A549 treated with RU486 at 1 μM for 4 hours (cell line): Measurements from ENCODE around the gene VPS11. TPM values are rescaled to one million over a fixed set of nuclear protein-coding genes. Genes with fewer than 3 reads are reported as not detected.

ENCODE experiments used
- total RNA-seq: library from RNA; stranded (reverse); fragments of 200-300 nt; extraction: Qiagen RNA extraction; gene quantifications from 5 replicates; pipeline ENCODE4 v1.2.3, GENCODE V29; 2022; ENCODE audit warnings: low read depth

The VPS11 gene
- total RNA-seq = 7.9 to 17.2 TPM (median 11.4 TPM) in 5 replicates

DNA sequence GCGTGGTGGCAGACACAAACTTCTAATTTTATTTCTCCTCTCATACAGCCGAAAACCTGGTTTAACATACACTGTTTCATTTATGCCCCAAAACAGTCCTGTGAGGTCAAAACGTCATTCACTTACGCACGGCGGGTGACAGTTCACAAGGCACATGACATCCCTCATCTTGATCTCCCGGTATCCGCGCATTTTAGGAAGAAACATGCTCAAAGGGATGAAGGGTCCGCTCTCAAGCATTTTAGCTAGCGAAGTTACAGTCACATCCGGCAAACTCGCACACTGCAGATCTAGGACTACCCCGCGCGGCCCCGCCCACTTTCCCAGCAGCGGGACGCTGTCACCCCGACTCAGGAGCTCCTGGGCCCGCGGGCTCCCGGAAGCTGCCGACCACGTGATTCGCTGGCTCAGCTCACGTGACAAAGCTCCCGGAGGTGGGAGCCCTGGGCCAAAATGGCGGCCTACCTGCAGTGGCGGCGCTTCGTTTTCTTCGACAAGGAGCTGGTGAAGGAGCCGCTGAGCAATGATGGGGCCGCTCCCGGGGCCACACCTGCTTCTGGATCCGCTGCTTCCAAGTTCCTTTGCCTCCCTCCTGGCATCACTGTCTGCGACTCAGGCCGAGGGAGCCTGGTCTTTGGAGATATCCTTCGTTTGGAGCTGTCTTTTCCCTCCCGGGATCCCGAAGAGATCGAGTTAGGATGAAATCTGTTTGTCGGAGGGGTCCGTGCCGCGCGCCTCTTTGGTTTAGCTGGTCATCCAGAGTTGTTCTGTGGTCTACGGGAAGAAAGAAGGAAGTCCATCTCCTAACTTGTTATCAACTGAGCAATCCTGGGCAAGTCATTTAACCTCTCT is at the start of gene VPS11:
VPS11 (plus strand) TSS at position 448 of the 852 bp plus-strand sequence; CDS start at position 454, 6 bp downstream.

DNA sequence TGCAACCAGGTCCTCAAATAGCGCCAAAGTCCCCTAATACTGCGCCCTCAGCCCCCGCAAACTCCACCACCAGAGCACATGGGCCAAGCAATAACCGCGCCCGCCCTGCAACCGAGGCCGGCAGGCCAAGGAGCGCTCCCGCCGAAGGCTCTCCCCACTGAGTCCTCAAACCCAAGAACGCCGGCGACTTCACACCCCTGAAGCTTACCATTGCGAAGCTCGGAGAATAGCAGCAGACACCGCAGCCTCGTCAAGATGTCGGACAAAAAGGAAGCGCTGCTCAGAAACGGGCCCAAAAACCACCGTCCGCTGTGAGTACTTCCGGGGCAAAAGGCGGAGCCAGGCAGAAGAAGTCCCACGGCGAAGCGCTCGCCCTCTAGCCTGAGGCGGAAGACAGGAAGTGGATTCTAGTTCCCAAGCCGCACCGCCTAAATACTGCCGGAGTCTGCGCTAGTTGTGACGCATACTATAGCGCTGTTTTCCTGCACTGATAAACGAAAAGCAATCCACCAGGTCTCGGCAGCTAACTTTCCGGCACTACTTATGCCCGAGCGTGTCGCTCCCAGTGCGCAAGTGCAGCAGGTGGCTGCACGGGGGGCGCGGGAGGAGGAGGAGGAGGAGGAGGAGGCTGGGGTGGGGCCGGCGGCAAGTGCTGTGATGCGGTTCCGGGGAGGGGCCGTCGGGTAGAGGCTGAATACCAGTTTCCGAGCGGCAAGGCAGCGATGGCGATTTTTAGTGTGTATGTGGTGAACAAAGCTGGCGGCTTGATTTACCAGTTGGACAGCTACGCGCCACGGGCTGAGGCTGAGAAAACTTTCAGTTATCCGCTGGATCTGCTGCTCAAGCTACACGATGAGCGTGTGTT is 49.3 kb upstream of the VPS11 start, which contains the start of the genes RPS25 and TRAPPC4:
RPS25 (minus strand) TSS at position 270 of the 865 bp plus-strand sequence; CDS start at position 211, 59 bp downstream.
TRAPPC4 (plus strand) TSS at position 693 of the 865 bp plus-strand sequence; CDS start at position 723, 30 bp downstream.

DNA sequence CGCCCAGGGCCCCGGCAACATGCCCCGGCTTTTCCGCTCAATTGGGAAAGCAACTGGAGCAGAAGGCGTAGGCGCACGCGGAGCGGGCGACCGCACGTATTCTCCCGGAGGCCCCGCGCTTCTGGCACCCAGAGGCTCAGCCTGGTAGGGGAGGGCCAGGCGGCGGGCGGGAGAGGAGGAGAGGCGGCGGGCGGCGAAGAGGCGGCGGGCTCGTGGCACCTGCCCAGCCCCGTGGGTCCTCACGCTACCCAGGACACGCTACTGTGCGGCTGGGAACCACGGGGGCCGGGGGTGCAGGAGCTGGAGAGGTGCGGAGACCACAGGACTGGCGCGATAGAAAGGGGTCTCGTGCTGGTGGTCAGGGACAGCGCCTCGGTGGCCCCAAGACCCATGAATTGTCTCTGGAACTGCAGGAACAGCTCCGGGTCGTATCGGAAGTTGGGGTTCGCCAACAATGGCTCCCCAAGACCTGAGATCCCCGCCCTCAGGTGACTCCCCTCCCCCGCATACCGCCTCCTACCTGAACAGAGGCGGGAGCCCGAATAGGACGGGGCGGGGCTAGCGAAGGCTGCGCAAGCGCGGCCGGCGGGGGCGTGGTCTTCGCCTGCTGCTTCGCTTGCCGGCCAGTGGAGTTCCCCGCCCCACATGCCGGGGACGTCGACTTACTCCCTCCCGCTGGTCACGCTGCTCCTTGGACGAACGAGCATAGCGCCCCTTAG is 37.1 kb upstream of the VPS11 start, which contains the start of gene SLC37A4:
SLC37A4 (minus strand) TSS at position 549 of the 719 bp plus-strand sequence.

DNA sequence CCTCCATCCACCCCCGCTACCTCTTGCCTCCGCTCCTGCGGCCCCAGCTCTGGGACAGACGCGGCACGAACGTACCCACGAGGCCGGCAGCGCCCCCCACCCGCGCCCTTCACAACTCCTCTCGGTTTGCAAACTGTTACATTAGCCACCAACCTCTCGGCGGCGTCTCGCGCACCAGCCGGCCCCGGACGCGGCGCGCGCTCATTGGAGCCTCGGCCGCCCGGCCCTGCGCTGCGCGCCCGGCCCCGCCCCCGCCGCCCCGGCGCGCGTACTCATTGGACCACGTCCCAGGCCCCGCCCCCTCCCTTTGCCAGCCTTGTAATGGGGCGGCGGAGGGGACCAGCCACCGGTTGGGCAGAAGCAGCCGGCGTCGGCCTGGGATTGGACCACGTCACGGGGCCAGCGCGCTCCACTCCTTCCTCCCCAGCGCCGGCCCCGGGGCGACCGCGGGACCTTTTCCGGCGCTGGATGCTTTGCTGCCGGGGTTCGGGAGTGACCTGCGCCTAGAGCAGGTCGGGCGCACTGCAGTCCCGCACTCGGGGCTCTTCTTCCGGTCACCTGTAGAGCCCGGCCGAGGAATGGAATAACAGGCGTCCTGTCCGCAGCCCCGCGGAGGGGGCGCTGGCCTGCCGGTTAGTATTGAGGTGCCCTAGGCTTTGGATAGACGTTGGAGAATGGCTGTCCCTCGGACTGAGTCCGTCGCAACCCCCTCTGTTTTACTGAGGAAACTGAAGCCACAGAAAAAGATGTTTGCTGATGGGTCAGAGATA is 10.4 kb upstream of the VPS11 start, which contains the start of gene HYOU1:
HYOU1 (minus strand) TSS at position 206 of the 770 bp plus-strand sequence. CDS start 1,045 bp downstream, outside the sequence.

DNA sequence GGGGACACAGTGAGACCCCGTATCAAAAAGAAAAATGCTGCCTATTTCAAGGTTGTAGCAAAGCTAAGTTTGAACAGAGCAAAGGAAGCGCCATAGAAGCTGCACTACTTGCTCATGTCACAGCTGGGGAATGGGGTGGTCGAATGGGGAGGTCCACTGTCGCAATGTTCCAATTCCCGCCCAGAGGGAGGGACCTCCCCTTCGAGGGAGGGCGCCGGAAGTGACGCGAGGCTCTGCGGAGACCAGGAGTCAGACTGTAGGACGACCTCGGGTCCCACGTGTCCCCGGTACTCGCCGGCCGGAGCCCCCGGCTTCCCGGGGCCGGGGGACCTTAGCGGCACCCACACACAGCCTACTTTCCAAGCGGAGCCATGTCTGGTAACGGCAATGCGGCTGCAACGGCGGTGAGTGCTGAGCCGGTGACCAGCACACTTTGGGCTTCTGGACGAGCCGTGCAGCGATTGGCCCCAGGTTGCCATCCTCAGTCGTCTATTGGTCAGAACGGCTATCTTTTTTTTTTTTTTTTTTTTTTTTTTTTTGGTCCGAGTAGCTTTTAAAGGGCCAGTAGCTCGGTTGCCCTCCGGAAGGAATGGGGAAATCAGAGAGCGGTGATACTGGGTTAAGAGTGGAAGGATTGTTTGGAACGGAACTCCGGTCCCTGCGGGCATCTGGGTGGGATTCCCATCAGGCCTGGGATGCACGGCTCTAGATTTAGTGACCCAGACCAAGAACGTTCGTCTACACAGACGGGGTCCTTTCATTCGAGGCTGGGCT is 17.2 kb downstream of the VPS11 start, which contains the start of gene HMBS:
HMBS (plus strand) TSS at position 219 of the 774 bp plus-strand sequence; CDS start at position 372, 153 bp downstream.

DNA sequence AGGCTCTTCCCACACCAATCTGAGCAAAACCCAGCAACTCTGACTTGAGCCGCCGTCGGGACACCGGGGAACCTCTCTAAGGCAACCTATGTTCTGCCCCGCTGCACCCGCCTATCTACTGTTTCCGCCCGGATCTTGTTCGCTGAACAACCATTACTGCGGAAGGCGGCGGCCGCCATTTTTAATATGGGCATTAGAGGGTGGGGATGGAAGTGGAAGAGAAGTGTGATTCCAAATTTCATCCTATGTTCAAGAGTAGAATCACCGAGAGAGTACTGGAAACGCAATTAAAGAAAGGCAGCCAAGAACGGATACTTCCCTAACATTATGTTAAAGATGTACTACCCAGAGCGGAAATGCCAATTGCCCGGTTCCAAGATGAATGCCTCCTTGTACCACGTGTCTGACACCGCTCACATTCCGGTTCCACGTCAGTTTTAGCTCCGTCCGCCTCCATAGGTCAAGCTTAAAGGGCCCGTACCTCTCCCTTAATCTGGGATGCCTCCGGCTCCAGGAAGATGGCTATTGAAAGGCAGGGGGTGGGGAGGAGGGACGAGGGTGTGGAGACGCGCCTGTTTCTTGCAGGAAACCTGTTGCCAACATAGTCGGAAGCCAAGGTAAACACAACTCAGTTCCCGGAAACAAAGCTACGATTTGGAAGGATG is 34.3 kb downstream of the VPS11 start, which contains the start of gene DPAGT1:
DPAGT1 (minus strand) TSS at position 95 of the 665 bp plus-strand sequence. CDS start 198 bp downstream, outside the sequence.

DNA sequence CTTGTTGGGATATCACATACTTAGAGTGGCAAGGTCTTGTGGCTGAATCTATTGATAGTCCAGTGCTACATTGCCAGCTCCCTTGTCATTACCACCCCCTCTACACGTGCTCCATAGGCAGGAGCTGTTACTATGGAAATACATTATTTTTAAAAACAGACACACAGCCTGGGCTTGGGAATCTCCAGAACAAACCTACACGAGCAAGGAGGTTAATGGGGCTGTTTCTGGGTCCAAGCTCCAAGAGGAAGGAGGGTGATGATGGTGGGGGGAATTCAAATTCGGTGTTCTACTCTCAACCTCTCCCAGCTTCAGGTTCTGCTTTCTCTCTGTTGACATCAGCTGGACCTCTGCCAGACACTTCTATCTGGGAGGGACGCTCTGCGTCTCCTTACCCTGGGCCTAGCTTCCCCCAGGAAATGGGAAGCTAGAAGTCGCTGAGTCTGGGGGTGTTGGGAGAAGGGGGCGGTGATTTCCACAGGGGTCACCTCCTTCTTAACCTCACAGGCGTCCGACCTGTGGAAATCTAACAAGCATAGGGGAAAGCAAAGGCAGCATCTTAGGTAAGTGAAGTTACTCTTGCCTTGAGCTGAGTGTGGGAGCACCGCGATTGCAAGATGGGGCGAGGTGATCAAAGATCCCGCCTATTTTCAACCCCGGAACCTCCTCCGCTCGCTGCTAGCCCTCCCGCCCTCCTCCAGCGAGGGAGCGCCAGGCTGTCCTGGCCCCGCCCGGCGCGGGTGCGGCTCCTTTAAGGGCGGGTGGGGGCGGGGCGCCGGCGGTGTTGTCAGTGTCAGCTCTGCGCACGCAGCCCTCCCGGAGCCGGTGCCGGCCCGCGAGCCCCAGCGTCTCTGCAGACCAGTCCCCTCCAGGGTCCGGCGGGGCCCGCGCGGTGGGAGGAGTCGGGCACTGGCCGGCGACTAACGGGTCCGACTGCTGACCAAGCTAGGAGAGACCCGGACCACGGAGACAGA is 39.2 kb downstream of the VPS11 start, which contains the start of gene C2CD2L:
C2CD2L (plus strand) TSS at position 781 of the 974 bp plus-strand sequence. CDS start 398 bp downstream, outside the sequence.

DNA sequence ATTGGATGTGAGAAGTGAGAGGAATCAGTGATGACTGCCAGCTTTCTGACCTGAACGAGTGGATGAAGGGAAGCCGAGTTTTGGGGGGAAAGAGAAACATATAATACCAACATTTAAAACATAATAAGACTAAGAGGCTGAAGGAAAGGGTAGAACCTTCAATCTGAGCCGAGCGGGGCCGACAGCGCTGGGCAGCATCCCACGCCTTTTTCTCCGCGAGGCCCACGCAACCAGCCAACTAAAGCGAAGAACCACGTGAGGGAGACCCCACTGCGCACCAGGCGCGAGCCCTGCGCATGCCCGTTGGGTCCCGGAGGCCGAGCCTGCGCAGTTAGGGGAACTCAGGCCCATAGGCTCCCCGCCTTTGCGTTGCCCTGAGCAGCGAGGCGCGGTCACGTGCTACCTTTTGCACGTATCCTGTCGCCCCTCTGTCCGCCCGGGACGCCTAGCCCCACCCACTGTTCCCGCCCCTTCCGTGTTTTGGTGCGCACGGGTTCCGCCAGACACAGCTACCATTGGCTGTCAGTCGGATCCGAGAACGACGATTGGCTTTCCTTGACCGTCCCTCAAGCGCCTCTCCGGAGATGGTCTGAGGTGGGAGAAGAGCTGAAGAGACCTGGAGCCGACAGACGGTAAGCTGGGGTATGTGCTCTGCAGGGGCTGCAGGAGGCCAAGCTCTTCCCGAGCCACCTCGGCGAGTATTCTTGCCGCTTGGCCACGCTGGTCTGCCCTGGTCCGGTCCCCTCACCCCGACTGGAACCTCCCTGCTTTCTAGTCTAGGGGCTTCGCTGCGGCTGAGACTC is 53.6 kb downstream of the VPS11 start, which contains the start of gene HINFP:
HINFP (plus strand) TSS at position 573 of the 803 bp plus-strand sequence. CDS start 5,365 bp downstream, outside the sequence.

Other genes starting within 250 kb of the VPS11 start
- gene CXCR5, start 183.9 kb upstream of the VPS11 start, total RNA-seq = 0.03 to 0.08 TPM (median 0.07 TPM) in 5 replicates
- 79.4 to 170 TPM (median 137 TPM) in 5 replicates for gene BCL9L, start 141.9 kb upstream of the VPS11 start, total RNA-seq
- gene UPK2, start 111.5 kb upstream of the VPS11 start, total RNA-seq = 0.33 to 0.97 TPM (median 0.69 TPM) in 5 replicates
- gene FOXR1, start 96.1 kb upstream of the VPS11 start, total RNA-seq = not detected in 5 replicates
- 11.1 to 17.5 TPM (median 11.5 TPM) in 5 replicates for gene CENATAC, start 69.7 kb upstream of the VPS11 start, total RNA-seq
- gene RPS25, start 49.5 kb upstream of the VPS11 start, total RNA-seq = 803 to 1,150 TPM (median 842 TPM) in 5 replicates
- gene TRAPPC4, start 49.1 kb upstream of the VPS11 start, total RNA-seq = 57.4 to 67.3 TPM (median 60.5 TPM) in 5 replicates
- 10.0 to 12.1 TPM (median 10.8 TPM) in 5 replicates for gene SLC37A4, start 36.9 kb upstream of the VPS11 start, total RNA-seq
- 39.6 to 50.0 TPM (median 47.3 TPM) in 5 replicates for gene HYOU1, start 10.6 kb upstream of the VPS11 start, total RNA-seq
- gene HMBS, start 17.1 kb downstream of the VPS11 start, total RNA-seq = 45.4 to 52.9 TPM (median 51.2 TPM) in 5 replicates
- 33.0 to 40.4 TPM (median 38.6 TPM) in 5 replicates for gene DPAGT1, start 34.0 kb downstream of the VPS11 start, total RNA-seq
- gene C2CD2L, start 39.5 kb downstream of the VPS11 start, total RNA-seq = 4.9 to 7.1 TPM (median 6.0 TPM) in 5 replicates
- 9.7 to 11.5 TPM (median 11.0 TPM) in 5 replicates for gene HINFP, start 53.8 kb downstream of the VPS11 start, total RNA-seq
- 0.18 to 0.37 TPM (median 0.21 TPM) in 5 replicates for gene ABCG4, start 81.2 kb downstream of the VPS11 start, total RNA-seq
- gene NLRX1, start 100.9 kb downstream of the VPS11 start, total RNA-seq = 7.5 to 12.3 TPM (median 10.4 TPM) in 5 replicates
- 0.13 to 0.47 TPM (median 0.21 TPM) in 3 of 5 replicates, not detected in the others for gene NHERF4, start 117.7 kb downstream of the VPS11 start, total RNA-seq
- gene CBL, start 138.5 kb downstream of the VPS11 start, total RNA-seq = 5.5 to 9.3 TPM (median 9.0 TPM) in 5 replicates
- 9.4 to 11.7 TPM (median 10.6 TPM) in 5 replicates for gene MCAM, start 249.3 kb downstream of the VPS11 start, total RNA-seq